EL (cell line): ENCODE measurements around the gene NSF.
A peak's percentile ranks its signal among the peaks of the same experiment; 100 is the strongest.
"Not testable (repeated sequence)": the region's sequence is repeated elsewhere in the genome, so short reads cannot be mapped to it uniquely, and the experiment has no call there.

ENCODE experiments used
- DNase-seq: peaks from one replicate; pipeline ENCODE4 v3.0.0-alpha.2; 2016

The NSF gene

DNA sequence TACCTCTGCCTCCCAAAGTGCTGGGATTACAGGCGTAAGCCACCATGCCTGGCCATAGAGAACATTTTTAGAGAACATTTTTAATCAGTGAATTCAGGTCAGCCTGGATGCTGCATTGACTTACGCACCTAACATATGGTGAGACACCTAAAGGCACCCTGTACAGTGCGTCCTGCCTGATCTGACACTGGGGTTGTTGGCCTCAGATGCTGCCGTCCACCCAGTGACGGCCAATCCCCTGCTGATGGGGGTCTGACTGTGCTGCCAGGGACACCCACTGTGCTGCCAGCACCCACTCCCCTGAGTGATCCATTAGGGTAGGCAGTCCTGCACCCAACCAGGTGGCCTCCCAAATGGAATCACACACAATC lies 189.5 kb downstream of the NSF start:
- no peak for DNase-seq

DNA sequence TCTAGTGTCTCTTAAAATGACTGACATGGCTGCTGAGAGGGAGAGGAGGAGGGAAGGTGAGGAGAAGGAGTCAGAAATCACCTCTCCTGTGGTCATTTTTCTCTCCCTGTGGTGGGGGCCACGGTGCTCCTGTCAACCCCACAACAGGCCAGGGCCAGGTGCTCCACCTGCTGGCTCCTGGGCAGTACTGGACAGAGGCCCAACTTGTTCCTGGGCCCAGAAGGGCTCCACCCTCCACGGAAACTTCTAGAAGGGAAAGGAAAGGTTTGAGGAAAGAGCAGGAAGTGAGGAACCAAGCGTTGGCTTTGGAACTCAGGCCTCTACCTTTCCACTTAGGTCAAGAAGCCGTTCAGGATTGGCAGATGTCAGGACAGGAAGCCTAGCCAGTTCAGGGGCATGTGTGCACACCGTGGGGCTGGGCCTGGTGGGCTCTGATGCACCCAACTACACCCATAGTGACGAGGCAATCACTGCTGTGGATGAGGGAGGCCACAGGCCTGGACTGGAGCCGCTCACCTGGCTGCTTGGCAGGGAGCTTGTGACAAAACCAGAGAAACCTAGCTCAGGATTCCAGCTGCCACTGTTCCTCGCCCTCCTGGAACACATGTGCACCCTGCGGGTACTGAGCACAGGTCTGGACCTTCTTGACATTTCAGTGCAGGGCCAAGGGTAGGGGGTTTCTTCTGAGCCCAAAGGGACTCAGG lies 191.9 kb downstream of the NSF start:
- peak; percentile 48 for DNase-seq

DNA sequence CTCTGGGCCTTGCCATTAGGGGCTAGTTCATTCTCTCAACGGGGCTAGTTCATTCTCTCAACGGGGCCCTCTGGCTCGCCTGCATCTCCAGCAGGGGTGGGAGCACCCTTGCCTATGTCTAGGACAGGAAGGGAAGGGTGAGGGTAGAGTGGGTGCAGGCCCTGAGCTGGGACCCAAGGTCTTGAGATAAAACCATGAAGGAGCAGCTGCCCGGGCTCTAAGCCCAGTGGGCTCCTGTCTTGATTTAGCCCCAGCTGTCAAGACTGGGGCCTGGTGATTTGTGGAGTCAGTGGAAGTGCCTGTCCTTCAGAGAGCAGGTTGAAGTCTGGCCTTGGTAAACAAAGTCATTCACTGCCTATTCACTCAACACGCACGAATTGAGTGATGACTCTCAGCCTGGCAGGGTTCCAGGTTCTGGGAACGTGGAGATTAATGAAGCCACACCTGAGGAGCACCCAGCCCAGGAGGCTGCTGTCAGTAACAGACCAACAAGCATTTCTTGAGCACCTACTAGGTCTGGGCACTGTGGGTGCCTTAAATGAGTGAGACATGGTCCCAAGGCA lies 192.6 kb downstream of the NSF start:
- DNase-seq: no peak

DNA sequence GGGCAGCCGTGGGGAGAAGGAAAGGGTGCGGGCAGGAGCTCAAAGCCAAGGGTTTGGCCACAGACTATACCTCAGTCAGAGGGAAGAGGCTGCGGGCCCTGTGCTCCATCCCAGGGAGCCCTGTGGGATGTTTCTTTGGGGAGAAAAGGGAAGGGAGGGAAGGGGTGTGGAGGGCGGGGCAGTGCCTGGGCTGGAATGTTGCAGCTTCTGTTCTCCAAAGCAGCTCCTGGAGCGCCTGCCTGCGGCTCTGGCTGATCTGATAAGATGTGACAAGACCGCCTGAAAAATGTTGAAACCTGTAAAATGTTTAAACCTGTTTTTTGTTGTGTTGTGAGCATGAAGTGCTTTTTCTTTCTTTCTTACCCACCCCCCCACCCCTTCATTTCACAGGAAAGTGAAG lies 195.2 kb downstream of the NSF start:
- no peak for DNase-seq

DNA sequence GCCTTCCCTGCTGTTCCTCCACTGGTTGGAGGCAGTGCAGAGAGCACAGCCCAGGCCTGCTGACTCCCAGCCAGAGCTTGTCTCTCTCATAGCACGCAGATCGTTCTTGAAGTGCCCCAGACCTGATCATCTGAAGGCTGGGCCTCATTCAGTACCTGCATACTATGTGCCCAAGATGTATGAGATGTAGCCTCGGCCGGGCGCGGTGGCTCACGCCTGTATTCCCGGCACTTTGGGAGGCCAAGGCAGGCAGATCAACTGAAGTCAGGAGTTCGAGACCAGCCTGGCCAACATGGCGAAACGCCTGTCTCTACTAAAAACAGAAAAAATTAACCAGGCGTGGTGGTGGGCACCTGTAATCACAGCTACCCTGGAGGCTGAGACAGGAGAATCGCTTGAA lies 197.0 kb downstream of the NSF start:
- no peak for DNase-seq

DNA sequence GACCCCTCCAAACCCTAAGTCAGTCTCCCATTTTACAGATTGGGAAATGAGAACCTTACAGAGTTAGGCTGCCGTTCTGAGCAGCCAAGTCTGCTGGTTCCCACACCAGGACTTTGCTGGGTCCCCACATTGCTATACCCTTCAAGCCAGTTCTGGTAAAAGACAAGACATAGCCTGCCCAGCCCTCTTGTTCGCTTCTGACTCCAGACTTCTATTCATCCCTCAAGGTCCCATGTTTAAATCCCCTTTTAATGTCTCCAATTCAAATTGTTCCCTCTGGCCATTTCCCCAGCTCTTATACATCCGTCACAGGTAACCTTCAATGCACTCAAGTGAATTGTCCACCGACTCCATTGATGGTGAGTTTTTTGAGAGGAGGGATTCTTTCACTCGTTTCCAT lies 197.8 kb downstream of the NSF start:
- no peak for DNase-seq

DNA sequence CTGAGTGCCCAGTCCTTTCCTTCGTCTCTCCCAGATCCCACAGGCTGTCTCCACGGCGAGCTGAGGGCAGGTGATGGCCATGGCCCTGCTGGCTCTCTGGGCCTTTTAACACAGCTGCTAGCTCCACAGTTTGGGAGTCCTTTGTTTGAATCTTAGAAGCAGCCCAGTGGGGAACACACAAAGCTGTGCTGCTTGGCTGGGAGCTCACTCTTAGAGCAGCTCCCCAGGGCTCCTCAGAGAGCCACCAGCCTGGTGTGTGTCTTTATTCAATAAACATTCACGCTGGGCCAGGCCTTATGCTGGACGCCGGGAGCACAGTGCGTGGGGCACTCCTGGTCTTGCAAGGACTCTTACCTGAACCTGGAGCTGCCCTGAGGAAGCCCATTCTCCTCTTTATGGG lies 198.3 kb downstream of the NSF start:
- no peak for DNase-seq

DNA sequence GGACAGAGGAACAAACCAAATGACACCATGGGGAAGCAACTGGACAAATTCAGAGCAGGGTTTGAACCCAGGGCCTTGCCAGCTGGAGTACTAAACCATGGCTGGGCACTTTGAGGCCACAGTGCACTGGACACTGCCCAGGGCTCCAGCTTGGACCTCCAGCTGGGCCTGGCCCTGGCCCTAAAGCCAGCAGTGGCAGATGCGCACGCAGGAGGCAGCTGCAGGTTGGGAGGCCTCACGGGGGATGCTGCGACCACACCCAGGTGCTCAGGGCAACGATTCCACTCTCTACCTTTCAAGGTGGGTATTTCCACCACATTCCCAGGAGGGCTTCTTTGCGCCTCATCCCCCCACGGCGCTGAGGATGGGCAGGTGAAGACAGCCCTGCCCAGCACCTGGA lies 199.1 kb downstream of the NSF start:
- no peak for DNase-seq

DNA sequence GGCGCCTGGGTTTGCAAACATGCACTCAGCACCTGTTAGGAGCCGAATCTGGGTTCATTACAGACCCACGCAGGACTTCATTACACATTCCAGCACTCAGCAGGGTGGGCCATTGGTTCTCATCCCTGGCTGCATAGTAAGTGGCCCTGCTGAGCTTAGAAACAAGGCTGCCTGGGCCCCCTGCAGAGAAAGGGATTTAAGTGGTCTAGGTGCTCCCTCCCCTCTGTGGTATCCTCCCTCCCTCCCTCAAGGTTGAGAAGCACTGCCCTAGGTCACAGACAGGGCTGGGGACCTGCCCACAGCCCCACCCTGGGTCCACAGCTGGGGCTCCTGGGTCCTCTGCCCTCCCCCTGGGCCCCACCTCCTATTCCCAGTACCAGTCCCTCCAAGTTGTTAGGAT lies 199.7 kb downstream of the NSF start:
- no peak for DNase-seq

DNA sequence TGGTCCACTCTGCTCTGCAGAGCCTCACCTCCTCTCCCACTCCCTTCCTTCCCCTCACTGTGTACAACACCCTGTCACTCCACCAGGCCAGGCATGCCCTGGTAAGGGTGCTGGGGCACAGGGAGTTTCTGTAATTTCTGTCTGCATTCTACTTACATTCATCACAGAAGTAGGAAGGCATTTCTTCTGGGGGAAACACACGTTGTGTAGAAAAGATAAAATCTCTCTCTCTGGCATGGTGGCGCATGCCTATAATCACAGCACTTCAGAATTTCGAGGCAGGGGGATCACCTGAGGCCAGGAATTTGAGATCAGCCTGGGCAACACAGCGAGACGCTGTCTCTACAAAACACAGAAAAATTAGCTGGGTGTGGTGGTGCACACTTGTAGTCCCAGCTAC lies 201.1 kb downstream of the NSF start:
- DNase-seq: no peak

DNA sequence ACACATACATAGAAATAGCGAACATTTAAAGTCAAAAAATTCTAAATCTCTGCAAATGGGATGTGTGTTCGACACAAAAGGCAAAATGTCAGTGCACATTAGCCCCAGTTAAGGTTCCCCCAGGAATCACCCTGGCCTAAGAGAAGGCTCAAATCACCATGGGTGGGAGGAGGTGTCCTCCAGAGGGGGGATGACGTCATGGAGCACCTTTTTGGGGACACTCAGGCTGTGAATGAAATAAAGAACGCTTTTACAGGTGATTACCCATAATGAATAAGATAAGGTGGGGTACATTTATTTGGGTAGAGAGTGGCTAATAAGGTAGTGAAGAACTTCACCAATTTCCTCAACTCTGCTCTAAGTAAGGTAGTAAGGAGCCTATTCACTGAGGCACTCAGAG lies 201.6 kb downstream of the NSF start:
- no peak for DNase-seq

DNA sequence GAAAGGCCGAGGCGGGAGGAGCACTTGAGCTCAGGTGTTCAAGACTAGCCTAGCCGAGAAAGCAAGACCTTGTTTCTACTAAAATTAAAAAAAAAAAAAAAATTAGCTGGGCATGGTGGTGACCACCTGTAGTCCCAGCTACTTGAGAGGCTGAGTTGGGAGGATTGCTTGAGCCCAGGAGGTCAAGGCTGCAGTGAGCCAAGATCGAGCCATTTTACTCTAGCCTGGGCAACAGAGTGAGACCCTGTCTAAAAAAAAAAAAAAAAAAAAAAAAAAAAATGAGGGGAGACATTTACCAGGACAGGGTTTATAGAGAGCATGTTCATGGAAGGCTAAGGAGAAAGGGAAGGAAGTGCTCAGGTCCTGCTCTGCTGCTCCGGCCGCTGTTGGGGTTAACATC lies 202.6 kb downstream of the NSF start:
- not testable (repeated sequence) for DNase-seq

DNA sequence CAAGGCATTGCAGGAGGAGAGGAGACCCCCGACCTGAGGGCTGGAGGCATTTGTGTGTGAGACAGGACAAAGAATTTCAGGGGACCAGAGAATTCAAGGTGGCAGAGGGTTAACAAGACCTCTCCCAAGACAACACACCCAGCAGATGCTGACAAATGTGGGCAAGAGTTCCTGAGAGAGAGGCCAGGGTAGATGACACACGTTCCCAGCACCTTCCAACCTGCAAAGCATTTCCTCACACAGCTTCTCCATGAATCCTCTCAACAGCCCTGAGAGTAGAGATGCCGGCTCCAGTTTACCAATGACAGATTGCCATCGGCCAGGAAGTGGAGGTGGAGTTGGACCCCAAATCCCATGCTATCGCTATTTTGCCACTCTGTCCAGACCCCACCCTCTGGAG lies 203.1 kb downstream of the NSF start:
- DNase-seq: no peak

DNA sequence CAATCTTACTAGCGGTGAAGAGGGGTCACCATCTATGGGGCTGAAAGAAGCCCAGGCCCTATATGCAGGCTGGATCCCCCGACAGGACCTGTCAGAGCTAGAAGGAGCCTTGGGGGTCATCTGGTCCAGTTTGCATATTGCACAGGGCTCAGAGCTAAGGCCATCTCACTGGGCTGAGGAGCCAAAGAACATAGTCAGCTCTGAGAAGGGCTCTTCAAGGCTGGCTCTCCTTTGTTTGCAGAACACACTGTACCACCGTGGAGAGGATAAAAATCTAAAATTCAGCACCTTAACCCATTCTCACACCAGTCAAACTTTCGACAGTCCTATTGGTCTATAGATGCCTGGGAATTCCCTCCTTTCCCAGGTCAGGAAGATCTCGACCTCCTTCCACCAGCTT lies 203.8 kb downstream of the NSF start:
- no peak for DNase-seq

DNA sequence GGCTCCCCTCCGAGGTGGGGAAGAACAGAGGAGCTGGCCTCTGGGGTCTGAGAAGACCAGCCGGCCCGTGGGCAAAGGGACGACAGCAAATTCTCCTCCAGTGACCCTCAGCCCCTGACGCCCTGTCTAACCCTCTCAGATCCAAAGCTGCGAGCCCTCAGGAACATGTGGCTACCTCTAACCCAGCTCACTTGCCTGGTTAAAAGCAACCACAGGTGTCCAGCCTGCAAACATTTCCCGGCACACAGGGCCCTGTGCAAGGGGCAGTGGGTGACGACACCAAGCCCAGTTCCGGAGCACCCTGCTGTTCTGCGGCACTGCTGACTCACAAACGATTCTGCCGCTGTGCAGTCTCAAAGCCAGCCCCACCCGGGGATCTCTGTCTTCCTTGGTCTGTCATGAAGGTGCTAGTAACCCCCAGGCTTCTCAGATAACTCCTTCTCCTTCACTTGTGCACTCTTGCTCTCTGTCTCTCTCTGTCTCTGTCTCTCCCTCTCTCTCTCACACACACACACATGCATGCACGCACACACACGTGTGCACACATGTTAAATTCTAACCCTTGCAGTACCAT lies 205.0 kb downstream of the NSF start:
- peak; percentile 55 for DNase-seq

DNA sequence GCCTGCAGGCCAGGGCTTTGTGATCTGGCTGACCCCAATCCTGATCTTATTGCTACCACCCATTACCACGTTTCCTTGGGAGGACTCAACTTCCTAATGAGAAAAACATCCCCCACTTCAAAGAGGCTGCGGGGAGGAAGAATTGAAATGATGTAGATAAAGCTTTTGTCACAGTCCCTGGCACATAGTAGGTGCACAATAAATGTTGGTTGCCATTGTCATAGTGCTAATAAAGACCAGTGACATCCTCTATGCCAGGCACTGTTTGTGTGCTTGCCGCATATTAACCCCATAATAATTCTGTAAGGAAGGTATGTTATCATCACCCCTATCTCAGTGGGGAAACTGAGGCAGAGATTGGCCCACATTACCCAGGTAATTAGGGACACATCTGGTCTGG lies 205.6 kb downstream of the NSF start:
- DNase-seq: no peak

DNA sequence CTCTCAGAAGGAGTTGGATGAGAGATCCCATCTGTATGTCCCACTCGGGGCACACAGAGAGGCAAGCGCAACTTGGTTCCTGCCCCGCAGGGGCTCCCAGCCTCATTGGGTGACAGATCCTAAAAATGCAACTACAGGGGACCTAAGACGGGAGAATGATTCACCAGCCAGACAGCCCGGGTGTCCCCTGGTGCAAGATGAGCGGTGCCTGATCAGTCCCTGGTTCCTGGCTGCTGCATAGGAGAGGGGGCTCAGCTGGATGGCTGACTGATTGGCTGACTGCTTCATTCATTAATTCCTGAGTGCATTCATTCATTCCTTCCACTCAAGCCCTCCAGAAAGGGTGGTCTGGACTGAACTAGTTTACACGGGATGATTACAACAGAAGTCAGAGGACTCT lies 206.1 kb downstream of the NSF start:
- DNase-seq: no peak

DNA sequence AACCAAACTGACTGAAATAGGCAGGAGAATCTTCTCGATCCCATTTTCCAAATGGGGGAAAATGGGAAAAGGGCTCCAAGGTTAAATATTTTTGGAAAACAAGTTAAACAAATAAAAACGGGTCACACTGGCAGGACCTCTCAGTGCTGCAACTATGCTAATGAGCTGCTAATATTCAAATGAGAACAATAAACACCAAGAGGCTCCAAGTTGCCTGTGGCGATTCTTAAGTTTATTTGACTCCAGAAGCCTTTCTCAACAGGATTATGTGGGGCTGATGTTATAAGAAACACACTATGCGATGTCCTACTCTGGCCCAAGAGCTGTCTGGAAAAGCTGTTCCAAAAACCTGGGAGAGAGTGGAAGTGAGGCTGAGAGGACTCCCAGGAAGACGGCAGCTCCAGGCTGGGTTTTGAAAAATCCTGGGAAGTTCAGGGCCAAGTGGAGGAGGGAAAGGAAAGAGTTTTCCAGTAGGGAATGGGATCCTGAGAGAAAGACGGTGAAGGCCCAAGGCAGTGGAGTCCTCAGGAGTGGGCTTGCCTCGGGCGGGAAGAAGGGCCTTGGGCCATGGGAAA lies 206.6 kb downstream of the NSF start:
- DNase-seq: no peak

DNA sequence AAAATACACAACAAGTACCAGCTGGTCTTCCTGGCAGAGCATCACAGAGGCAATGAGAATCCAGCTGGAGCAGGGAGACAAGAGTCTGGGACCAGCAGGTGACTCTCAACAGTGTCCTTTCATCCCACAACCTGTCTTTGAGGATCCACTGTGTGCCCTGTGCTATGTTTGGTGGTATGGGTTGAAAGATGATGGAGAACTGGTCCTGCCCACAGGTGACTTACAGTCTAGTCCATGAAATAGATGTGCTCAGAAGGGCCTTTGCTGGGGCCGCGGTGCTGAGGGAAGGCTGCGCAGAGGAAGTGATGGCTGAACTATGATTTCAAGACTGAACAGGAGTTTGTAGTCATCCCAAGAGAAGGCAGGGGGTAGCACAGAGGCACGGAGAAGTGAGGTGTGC lies 210.1 kb downstream of the NSF start:
- DNase-seq: no peak

DNA sequence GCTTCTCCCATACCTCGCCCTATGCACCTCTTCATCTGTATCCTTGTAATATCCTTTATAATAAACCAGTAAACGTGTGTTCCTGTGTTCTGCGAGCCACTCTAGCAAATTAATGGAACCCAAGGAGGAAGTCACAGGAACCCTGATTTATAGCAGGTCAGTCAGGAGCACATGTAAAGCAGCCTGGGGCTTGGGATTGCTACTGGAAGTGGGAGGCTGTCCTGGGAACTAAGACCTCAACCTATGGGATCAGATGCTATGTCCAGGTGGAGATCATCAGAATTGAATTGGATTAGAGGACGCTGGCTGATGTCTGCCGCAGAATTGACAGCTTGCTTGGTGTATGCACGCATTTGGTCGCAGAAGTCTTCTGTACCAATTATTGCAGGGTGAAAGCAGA lies 212.3 kb downstream of the NSF start:
- DNase-seq: no peak

DNA sequence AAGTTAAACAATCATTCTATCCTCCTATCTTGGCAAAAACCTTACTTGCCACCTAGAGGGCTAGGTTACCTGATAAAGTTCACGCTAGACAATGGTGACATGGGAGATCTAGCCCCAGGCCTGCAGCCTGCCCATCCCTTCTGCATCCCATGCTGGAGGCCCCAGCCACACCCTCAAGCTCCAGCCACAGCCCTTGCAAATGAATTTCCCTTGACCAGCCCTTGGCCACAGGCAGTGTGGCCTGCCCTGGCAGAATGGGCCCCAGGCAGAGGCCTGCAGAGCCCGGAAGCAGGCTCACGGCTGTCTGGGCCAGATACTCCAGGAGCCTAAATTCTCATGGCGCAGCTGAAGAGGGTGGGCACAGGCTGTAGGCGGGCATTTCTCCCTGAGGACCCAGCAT lies 213.1 kb downstream of the NSF start:
- no peak for DNase-seq

DNA sequence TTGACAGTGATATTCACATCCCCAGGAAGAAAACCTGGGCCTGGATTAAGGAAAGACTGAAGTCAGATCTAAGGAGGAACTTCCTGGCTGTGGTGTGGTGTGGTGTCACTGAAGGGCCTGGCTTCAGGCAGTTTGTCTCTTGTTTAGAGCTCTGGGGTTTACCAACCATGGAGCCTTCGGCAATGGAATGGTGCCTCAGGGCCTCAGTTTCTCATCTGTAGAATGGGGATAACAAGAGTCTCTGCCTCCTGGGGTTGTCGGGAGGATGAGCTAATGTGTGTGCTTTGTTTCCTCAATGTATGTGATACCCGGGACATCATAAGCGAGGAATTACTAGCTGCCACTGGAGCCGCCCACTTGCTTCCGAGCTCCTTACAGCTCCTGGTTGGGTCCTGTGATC lies 215.3 kb downstream of the NSF start:
- DNase-seq: no peak
